ENCODE results near the gene PRAMEF14.
"Not testable (repeated sequence)": the region's sequence is repeated elsewhere in the genome, so short reads cannot be mapped to it uniquely, and the experiment has no call there.

The PRAMEF14 gene

GRCh38 chr1:13347034-13347433, at the start of gene PRAMEF14:
Gene PRAMEF14 (minus strand): TSS chr1:13347134. CDS start chr1:13345314, 1,820 bp downstream.
- TF ChIP-seq MAX (IDR thresholded peaks at IDR 0.05); TEAD4 (IDR thresholded peaks at IDR 0.05); YY1 (IDR thresholded peaks at IDR 0.05; ENCODE audit: low read depth): not testable (repeated sequence)

GRCh38 chr1:13389332-13389731, 42.4 kb upstream of the PRAMEF14 start, which contains the start of gene PRAMEF17:
Gene PRAMEF17 (plus strand): TSS chr1:13389632. CDS start chr1:13389658, 26 bp downstream.
- not testable (repeated sequence) for TF ChIP-seq MAX (IDR thresholded peaks at IDR 0.05); TAF1 (IDR thresholded peaks at IDR 0.05; ENCODE audit: low read depth); TCF12 (IDR thresholded peaks at IDR 0.05; ENCODE audit: low read depth)

- TF ChIP-seq RAD21 (IDR thresholded peaks at IDR 0.05; ENCODE audit: low read depth) = peak; percentile 64
Observed at GRCh38 chr1:13356774-13357173, 9.8 kb upstream of the PRAMEF14 start.

- TF ChIP-seq USF1, TEAD4, MAX (IDR thresholded peaks at IDR 0.05): not testable (repeated sequence)
Observed at GRCh38 chr1:13315281-13315680, 31.7 kb downstream of the PRAMEF14 start, which contains the start of gene PRAMEF15. Gene PRAMEF15 (plus strand): TSS chr1:13315581. CDS start chr1:13318408, 2,827 bp downstream.

GRCh38 chr1:13303239-13303638, 43.7 kb downstream of the PRAMEF14 start, which contains the start of gene PRAMEF33:
Gene PRAMEF33 (plus strand): TSS chr1:13303539. CDS start chr1:13305955, 2,416 bp downstream.
- not testable (repeated sequence) for TF ChIP-seq EP300 (IDR thresholded peaks at IDR 0.05; ENCODE audit: borderline replicate concordance); YY1 (IDR thresholded peaks at IDR 0.05; ENCODE audit: low read depth); RAD21 (IDR thresholded peaks at IDR 0.05; ENCODE audit: low read depth)

All from Ishikawa (cell line).